Effector CD8-positive, alpha-beta T cell (primary cell): Measurements from ENCODE around the gene ICOS.
"Not testable (repeated sequence)": the region's sequence is repeated elsewhere in the genome, so short reads cannot be mapped to it uniquely, and the experiment has no call there.

Source experiments
- DNase-seq: peaks from one replicate; lab custom pipeline; 2025; lab: John Stamatoyannopoulos, UW

The ICOS gene

DNA sequence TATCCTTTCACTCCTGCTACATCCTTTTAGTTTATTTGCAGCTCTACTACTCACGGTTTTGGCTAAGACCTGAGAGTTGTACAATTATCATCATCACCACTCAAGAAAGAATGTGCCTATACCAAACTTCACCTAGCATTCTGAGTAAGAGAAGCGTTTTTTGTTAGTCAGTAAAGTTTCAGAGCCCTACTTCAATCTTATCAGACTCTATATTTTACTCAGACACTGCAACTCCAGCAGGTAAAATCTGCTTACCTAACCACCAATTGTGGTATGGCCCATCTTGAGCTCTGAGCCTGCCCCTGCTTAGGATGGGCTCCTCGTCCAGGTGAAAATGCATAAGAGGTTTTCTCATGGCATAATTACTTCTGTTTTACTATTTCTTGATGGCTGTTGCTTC lies 37.1 kb downstream of the ICOS start:
- no peak for DNase-seq

DNA sequence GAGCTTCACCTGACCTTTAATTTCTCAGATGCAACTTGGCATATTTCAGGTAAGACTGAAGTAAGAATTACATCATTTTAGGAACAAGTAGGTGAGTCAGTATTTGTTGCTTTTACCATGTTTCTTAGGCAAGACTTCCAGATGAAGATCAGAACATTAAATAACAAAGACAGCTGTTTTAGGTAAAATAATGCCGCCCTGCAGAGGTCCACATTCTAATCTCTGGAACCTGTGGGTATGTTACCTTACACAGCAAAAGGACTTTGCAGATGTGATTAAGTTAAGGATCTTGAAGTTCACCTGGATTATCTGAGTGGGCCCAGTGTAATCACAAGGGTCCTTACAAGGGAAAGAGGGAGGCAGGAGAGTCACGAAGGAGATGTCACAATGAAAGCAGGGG lies 39.3 kb downstream of the ICOS start:
- no peak for DNase-seq

DNA sequence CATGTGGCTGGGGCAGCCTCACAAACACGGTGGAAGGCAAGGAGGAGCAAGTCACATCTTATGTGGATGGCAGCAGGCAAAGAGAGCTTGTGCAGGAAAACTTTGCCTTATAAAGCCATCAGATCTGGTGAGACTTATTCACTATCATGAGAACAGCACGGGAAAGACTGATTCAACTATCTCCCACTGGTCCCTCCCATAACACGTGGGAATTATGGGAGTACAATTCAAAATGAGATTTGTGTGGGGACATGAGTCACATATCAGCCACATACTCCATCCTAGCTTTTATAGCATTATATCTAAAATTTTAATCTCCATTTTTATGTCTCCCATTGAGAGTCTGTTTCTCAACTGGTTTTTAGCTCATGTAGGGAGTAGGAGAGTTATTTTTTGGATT lies 45.7 kb downstream of the ICOS start:
- DNase-seq: no peak

DNA sequence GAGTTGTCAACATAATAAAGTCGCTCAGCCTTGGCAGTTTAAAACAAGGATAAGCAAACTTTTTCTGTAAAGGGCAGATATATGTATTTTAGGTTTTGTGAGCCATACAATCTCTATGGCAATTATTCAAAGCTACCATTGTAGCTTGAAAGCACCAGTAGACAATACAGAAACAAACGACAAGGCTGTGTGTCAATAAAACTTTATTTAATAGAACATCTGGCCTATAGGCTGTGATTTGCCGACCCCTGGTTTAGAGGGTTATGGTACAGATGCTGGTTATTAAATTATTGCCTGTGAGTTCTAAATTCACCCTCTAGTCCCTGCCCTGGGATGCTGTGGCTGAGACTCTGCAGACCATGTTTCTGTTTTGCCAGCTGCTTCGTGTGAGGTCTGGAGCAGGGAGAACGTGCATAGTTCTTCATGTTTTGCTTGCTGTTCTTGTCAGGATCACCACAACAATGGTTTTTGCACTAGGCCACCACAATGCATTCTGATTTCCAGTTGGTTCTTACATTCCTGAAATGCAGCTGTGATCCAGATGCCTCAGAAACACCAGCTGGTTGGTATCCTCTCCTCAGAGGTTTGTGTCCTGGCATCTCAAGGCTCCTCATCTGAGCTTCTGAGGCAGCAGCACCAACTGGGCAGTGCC lies 46.6 kb downstream of the ICOS start:
- DNase-seq: no peak

DNA sequence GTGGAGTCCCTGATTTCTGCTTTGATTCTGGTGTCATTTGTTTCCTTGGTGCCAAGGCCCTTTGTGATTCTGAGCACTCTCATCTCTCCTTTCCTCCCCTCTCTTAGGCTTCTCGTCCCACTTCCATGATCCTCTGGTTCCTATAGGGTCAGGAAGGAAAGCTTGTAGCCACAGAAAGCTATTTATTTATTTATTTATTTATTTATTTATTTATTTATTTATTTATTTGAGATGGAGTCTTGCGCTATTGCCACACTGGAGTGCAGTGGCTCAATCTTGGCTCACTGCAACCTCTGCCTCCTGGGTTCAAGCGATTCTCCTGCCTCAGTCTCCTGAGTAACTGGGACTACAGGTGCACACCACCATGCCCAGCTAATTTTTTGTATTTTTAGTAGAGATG lies 49.4 kb downstream of the ICOS start:
- not testable (repeated sequence) for DNase-seq

DNA sequence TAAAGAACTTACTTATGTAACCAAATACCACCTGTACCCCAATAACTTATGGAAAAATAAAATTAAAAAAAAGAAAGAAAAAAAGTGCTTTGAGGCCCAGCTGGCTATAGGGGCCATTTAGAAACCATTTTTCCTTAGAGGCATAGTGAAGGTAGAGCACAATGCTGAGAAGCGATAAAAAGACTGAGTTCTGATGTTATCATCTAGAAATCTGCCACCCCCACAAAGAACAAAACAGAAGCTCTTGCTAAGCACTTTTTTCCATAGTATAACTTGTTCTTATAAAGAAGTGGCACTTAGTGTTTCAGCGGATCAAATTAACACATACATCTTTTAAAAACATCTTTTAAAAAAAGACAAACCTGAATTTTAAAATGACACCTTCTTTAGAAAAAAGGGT lies 51.4 kb downstream of the ICOS start:
- DNase-seq: no peak

DNA sequence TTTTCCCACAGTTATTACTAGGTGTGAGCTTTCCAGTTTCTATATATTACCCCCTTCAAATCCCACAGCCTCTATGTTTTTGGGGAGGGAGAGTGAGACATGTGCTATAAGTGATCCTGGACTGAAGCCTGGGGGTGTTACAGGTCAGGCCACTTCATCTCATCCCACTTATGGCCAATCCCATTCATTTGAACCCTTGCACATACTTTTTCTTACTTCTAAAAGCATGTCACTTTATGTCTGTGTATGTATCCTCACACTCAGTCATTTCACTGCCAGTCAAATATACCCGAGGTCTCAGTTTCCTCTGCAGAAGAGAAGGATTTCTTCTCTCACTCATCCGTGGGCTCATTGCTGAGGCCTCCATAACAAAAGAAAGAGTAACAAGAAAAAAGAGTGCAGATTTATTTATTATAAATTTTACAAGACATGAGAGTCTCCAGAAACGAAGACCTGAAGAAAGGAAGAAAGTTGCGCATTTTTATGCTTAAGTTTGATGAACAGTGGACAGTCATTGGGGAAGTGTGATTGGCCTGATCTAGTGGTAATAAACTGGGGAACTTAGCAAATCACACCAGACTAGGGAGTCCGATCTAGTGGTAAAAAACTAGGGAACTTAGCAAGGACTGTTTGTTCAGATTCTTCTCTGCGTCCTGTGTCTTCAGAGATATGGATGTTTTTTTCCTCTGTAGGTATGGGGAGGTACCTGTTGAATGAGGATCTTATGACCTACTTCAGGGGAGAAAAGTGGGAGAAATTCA lies 52.1 kb downstream of the ICOS start:
- no peak for DNase-seq

DNA sequence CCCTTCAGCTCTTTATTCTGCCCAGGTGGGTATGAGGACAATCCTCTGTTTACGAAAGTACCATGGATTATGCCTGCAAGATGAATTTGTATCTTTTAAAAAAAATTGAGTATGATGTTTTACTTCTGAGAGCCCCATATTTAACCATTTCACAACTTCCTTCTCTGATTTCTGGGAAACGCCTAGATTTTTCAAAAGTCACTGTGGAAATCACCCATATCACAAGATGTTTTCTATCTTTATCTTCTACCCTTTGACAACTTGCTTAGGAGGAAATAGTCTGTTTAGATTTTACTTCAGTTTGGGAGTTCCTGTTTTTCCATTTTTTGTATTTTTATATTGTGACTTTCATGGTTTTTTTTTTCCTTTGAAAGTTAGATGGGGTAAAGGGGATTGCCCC lies 53.0 kb downstream of the ICOS start:
- no peak for DNase-seq

DNA sequence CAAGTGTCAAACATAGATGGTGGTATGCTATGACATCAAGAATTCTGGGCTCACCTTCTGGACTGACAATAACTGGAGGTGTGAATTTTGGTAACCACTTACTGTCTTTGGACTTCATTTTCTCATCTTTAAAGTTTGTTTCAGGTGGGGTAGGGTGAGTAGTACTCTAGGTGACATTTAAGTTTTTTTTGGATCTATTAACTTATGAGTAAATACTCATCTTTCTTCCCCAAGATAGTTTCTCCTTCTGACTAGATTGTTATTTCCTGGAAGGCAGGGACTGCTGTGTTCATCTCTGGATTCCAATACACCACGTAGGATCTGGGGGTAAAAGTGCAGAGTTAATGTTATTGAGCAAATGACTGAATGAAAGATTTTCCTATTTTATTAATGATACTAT lies 55.9 kb downstream of the ICOS start:
- DNase-seq: no peak

DNA sequence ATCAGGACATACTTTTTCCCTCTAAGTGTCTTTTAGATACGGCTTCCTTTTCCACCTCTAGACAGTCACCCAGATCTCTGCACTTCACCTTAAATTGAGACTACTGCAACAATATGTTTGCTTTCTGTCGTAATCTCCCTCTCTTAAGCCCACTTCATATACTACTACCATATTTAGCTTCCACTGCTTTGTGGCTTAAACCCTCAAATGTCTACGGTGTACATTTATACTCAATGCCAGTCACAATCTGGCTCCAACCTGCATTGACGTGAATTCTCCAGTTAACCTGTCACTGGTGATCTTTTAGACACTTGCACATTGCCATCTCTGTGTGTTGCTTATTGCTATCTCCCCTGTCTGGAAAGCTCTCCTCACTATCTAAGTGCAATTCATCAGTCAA lies 56.4 kb downstream of the ICOS start:
- DNase-seq: no peak

DNA sequence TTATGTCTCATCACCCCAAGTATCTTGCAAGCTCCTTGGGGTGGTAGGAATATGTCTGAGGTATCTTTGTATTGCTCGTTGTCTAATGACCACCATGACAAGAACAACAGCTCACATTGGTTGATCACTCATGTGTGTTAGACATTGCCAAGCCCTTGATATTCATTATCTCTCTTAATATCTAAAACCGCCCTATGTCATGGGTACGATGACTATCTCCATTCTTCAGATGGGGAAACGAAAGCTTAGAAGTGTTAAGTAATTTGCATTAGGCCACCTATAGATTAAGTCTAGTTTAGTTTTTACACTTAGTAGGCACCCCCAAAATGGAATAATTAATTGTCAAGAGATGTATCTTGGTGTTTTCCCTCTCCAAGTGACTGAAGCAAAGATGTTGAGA lies 57.0 kb downstream of the ICOS start:
- no peak for DNase-seq

DNA sequence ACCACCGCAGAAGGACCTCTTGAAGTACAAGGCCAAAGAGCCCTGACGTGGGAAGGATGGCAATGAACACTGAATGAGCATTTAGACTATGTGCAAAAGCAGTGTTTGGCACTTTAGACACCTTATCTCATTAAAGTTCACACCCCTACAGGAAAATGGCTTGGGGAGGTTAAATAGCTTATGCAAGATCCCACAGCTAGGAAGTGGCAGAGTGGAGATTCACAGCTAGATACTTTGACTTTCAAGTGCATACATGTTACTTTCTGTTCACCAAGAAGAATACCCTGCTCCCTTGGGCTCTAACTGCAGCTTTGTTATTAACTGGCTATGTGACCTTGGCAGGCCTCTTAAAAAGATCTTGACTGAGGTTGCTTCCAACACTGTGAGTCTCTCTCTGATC lies 58.2 kb downstream of the ICOS start:
- no peak for DNase-seq

DNA sequence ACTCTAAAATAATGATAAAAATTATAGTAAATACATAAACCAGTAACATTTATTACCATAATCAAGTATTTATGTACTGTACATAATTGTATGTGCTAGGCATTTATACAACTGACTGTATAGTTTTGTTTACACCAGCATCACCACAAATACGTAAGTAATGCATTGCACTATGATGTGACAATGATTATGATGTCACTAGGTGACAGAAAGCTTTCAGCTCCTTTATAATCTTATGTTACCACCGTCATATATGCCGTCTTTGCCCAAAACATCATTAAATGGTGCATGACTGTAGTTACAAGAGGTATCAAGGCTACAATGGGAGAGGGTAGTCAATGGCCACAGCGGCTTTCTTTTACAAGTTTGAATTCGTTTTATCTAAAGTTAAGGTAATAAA lies 60.1 kb downstream of the ICOS start:
- DNase-seq: no peak

DNA sequence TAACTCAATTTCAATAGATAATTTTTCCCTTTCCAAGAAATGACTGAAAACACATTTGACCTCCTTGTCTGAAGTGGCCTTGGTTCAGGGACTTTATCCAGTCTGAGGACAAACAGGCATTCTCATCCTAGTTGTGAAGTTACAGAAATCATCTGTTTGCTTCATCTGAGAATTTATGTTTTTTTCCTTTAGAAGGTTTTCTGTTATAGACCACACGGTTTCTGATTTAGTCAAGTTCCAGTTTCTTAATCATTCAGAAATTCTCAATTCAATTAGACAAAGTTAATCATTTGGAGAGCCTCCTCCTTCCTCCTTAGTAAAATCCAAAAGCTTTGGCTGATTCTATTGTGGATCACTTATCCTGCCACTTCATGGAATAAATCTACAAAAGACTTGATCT lies 60.9 kb downstream of the ICOS start:
- DNase-seq: no peak

DNA sequence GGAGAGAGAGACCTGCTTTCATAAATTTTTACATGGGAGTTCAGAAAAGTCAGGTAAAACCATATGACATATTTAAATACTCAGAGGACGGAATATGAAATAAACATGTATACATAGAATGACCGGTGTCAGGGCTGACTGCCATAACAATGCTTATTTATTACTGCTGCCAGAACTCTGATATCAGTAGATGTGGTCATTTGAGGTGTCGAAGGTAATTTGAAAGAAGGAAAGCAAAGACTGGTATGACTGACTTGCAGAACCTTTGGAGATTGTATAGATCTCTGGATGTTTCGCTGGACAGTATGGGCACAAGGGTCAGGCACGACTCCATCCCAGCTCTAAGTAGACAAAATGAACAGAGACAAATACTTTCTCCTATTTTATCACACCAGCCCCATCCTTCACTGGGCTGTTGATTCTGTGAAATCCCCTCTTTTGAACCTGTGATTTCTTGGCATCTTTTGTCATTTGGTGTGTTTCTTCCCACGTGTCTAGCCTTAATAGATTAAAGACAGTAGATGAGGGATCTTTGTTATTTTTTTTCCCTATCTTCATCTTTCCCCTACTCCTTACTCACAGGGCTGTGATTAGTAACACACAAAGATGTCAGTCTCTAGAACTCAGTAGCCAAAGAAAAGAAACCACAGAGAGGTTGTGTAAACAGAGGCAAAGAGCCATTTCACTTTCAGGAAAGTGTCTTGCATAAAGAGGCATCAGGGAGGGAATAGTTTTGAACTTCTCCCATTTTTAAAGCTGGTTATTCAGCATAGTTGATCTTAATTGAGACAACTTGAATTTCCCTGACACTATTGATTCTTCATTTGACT lies 61.6 kb downstream of the ICOS start:
- no peak for DNase-seq

DNA sequence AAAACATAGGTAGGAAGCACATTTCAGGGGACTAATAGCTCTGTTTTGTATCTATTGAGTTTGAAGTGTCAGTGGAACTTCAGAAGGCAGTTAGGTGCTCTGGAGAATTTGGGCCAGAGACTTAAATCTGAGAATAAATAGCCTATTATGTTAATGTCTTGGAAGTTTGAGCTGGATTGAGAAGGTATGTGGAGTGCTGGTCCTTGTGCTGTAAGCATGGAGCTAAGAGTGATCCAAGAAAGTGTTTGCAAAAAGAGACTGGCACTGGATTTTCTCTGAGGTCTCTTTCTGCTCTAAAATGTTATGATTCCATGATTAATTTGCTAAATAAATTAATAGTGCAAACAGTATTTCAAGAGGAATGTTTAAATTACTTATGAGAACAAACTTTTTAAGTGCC lies 63.3 kb downstream of the ICOS start:
- DNase-seq: no peak

DNA sequence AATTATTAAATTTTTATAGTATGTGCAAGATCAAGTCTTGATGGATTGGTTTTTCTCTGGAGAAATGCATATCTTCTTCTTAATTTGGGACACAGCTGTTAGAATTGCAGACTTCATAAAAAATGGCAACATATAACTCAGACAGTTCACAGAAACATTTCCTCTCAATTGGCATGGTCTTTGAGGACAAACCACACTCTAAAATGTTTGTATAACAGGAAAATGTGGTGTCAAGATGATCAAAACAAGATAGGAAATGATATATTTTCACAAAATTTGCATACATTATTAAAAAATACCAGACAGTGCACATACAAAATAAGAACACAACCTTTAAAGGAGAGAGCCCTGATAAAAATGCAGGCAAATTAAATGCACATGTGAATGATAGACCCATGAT lies 63.9 kb downstream of the ICOS start:
- no peak for DNase-seq

DNA sequence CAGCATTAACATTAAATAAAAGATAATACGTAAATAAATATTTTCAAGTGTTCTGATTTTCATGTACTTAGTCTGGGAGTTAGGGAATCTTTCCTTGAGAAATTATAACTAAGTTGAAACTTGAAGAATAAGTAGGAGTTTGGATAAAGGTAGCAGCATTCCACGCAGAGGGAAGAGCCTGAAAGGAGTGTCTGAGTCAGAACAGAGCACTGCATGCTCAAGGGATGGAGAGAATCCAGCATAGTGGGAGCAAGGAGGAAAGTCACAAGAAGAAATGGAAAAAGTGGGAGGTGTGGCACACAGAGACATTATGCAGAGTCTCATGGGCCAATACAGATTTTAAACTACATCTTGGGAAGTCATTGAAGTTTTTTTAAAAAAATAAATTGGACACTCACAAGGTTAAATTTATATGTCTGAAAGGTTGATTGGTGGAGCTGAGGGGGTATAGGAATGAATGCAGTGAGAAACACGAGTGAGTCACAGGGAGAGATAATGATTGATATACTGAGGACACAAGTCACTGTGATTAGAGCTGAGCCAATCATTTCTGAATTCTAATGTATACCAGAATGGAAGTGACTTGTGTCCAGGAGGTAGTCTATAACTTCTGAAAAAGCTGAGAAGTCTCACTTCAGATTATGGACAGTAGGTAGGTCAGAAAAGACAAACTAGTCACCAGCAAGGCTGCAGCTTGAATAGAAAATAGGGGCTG lies 66.9 kb downstream of the ICOS start:
- no peak for DNase-seq

DNA sequence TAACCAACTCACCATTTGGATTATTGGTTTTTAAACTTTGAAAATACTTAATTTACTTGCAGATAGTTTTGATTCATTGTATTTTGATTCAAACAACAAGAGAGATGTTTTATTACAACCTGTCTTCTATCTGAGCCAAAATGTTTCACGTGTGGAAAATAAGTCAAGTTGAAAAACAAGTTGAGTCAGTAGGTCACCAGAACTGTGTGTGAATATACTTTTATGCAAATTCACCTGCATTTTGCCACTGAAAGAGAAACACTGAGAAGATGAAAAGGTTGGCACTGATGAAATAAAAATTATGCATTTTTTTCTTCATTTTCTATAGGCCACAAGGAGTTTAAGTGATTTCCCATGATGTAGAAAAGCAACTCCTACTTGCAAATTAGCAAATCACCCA lies 68.3 kb downstream of the ICOS start:
- no peak for DNase-seq

DNA sequence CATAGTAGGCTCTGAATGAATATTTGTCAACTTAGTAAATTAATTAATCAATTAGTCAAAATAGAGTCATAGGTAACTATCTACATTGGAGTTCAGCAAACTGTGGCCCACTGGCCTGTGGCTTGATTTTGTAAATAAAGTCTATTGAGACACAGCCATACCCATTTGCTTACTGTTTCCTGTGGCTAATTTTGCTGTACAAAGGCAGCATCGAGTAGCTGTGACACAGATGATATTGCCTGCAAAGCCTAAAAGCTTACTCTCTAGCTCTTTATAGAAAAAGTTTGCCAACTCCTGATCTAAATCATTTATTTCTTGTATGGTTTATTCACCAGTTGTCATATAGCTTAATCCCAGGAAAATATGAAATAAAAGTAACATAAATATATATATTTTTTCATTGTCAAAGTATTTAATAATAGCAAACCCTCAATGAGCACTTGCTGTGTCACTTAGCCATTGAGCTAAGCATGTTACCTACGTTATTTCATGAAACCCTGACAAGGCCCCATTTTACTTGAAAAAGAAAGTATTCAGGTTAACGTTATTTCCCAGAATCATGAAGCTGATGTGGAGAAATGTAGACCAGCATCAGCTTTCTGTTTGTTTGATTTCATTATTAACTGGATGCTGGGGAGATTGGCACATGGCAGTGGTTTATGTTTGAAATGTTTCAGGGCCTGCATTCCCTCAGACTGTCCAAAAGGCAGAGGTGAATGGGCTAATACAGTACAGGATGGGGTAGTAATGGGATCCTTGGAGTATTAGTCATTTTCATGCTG lies 69.6 kb downstream of the ICOS start:
- no peak for DNase-seq

DNA sequence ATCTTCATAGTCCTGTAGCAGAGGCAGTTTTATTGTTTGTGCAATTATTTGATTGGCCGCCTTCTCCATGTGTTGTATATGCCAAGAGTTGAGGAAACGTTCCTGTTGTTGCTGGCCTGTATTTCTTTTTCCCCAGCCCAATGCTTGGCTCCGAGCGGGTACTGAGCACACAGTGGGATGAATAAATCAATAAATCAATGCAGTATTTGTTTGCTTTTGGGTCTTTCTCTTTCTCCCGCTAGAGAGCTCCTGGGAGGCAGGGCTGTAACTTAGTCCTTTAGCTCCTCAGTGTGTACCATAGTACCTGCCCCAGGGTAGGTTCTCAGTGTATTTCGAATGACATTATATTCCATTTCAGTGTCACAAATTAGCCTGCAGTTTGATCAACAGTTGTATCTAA lies 71.8 kb downstream of the ICOS start:
- DNase-seq: no peak
